Measurements from ENCODE around the gene MT3. TPM values are rescaled to one million over a fixed set of nuclear protein-coding genes. Genes with fewer than 3 reads are reported as not detected.

MT3 gene
- total RNA-seq, 1 experiment from 2014 or later: 0.77 TPM

DNA sequence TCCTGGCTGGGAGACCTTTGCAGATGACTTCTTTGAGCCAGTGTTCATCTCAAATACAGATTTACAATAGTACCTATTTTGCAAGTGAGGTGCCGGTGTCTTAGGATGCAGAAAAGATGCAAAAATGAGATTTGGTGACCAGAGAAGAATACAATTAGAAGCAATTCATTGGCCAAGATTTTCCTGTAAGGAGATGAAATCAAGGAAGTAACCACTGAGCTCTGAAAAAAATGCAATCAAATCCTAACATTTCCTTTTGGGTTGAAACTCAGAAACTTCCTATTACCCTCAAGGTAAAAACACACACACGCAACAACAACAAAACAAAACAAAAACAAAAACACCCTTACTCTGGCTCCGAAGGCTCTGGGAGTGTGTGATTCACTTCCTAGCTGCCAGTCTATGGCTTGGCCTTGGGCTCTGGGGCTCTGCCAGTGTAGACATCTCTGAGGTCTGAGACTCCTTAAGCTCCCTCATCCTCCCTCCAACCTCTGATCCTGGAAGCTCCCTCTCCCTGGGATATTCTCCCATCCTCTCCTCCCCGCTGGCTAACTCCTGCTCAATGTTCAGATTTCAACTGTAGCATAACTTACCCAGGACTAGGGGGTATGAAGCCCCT is 41.3 kb upstream of the MT3 start:
- TF ChIP-seq CREB1 (CRISPR knock-in tag; IDR thresholded peaks at IDR 0.05): no peak
- TF ChIP-seq, protein P1, sequence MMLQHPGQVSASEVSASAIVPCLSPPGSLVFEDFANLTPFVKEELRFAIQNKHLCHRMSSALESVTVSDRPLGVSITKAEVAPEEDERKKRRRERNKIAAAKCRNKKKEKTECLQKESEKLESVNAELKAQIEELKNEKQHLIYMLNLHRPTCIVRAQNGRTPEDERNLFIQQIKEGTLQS (CRISPR knock-in tag; conservative IDR thresholded peaks at IDR 0.05): no peak
- TF ChIP-seq, protein P2, sequence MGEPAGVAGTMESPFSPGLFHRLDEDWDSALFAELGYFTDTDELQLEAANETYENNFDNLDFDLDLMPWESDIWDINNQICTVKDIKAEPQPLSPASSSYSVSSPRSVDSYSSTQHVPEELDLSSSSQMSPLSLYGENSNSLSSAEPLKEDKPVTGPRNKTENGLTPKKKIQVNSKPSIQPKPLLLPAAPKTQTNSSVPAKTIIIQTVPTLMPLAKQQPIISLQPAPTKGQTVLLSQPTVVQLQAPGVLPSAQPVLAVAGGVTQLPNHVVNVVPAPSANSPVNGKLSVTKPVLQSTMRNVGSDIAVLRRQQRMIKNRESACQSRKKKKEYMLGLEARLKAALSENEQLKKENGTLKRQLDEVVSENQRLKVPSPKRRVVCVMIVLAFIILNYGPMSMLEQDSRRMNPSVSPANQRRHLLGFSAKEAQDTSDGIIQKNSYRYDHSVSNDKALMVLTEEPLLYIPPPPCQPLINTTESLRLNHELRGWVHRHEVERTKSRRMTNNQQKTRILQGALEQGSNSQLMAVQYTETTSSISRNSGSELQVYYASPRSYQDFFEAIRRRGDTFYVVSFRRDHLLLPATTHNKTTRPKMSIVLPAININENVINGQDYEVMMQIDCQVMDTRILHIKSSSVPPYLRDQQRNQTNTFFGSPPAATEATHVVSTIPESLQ (CRISPR knock-in tag; IDR thresholded peaks at IDR 0.05): no peak
- TF ChIP-seq ZNF219 (CRISPR knock-in tag; IDR thresholded peaks at IDR 0.05; ENCODE audit: borderline replicate concordance): no peak
- TF ChIP-seq, protein P3, sequence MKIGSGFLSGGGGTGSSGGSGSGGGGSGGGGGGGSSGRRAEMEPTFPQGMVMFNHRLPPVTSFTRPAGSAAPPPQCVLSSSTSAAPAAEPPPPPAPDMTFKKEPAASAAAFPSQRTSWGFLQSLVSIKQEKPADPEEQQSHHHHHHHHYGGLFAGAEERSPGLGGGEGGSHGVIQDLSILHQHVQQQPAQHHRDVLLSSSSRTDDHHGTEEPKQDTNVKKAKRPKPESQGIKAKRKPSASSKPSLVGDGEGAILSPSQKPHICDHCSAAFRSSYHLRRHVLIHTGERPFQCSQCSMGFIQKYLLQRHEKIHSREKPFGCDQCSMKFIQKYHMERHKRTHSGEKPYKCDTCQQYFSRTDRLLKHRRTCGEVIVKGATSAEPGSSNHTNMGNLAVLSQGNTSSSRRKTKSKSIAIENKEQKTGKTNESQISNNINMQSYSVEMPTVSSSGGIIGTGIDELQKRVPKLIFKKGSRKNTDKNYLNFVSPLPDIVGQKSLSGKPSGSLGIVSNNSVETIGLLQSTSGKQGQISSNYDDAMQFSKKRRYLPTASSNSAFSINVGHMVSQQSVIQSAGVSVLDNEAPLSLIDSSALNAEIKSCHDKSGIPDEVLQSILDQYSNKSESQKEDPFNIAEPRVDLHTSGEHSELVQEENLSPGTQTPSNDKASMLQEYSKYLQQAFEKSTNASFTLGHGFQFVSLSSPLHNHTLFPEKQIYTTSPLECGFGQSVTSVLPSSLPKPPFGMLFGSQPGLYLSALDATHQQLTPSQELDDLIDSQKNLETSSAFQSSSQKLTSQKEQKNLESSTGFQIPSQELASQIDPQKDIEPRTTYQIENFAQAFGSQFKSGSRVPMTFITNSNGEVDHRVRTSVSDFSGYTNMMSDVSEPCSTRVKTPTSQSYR (CRISPR knock-in tag; IDR thresholded peaks at IDR 0.05): no peak
- no peak for TF ChIP-seq ESRRA (CRISPR knock-in tag; IDR thresholded peaks at IDR 0.05; ENCODE audit: borderline replicate concordance)
- Mint-ChIP-seq H3K36me3 (no peaks in the 10 kb centered on the region), H3K9me3 (no peaks in the 10 kb centered on the region), H3K4me3 (peak overlapping the region; percentile 58), H3K4me1 (peaks cover 33% of the 10 kb centered on the region), H3K27ac (peak overlapping the region; percentile 98), H3K27me3 (ENCODE audit: low read depth) (no peaks in the 10 kb centered on the region; the same call in 1 of the 2 replicates)
- CTCF ChIA-PET: interaction anchor here (0.9 to 1.9 kb wide), 15 partner anchors 10 to 319 kb away, joined by 3 to 16 read pairs (median 4); partner anchors contain the start of genes NUDT21 and OGFOD1
- ATAC-seq (no peak), DNase-seq (ENCODE audit: low spot score) (no peak)
- POLR2A ChIA-PET: interaction anchor here (0.9 to 1.7 kb wide), 4 partner anchors 29 to 78 kb away, joined by 3 to 6 read pairs (median 4); partner anchors contain the start of genes BBS2 and MT1E

DNA sequence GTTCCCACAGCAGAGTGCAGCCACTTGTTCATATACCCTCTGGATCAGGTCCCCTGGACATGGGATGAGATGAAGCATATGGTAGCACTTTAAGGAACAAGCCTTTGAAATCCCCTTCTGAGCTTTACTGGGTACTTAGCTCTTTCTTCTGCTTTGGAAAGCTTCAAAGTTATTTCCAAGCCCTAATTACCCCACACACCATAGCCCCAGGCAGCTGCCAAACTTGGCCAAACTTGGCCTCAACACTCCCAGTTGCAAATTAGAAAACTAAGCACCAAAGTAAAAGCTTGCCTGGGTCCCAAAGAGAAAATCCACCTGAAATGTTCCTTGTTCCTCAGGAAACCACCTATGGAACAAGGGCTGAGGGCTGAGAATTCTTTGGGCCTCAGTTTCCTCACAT is 40.2 kb upstream of the MT3 start:
- TF ChIP-seq TEAD1 (CRISPR knock-in tag; IDR thresholded peaks at IDR 0.05) (no peak), TEAD4 (CRISPR knock-in tag; IDR thresholded peaks at IDR 0.05) (no peak), ESRRA (CRISPR knock-in tag; IDR thresholded peaks at IDR 0.05; ENCODE audit: borderline replicate concordance) (no peak), OVOL2 (CRISPR knock-in tag; IDR thresholded peaks at IDR 0.05; ENCODE audit: borderline replicate concordance) (no peak), HMGA2 (CRISPR knock-in tag; IDR thresholded peaks at IDR 0.05) (no peak), GABPB1 (CRISPR knock-in tag; IDR thresholded peaks at IDR 0.05) (no peak), ZNF232 (CRISPR knock-in tag; IDR thresholded peaks at IDR 0.05) (no peak), GTF2I (CRISPR knock-in tag; conservative IDR thresholded peaks at IDR 0.05) (no peak), CREM (CRISPR knock-in tag; IDR thresholded peaks at IDR 0.05) (no peak)
- TF ChIP-seq, protein P4, sequence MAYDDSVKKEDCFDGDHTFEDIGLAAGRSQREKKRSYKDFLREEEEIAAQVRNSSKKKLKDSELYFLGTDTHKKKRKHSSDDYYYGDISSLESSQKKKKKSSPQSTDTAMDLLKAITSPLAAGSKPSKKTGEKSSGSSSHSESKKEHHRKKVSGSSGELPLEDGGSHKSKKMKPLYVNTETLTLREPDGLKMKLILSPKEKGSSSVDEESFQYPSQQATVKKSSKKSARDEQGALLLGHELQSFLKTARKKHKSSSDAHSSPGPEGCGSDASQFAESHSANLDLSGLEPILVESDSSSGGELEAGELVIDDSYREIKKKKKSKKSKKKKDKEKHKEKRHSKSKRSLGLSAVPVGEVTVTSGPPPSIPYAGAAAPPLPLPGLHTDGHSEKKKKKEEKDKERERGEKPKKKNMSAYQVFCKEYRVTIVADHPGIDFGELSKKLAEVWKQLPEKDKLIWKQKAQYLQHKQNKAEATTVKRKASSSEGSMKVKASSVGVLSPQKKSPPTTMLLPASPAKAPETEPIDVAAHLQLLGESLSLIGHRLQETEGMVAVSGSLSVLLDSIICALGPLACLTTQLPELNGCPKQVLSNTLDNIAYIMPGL (CRISPR knock-in tag; IDR thresholded peaks at IDR 0.05): no peak
- TF ChIP-seq, protein P3 (CRISPR knock-in tag; IDR thresholded peaks at IDR 0.05): no peak
- TF ChIP-seq, protein P5, sequence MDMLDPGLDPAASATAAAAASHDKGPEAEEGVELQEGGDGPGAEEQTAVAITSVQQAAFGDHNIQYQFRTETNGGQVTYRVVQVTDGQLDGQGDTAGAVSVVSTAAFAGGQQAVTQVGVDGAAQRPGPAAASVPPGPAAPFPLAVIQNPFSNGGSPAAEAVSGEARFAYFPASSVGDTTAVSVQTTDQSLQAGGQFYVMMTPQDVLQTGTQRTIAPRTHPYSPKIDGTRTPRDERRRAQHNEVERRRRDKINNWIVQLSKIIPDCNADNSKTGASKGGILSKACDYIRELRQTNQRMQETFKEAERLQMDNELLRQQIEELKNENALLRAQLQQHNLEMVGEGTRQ (CRISPR knock-in tag; IDR thresholded peaks at IDR 0.05): no peak
- TF ChIP-seq, protein P6, sequence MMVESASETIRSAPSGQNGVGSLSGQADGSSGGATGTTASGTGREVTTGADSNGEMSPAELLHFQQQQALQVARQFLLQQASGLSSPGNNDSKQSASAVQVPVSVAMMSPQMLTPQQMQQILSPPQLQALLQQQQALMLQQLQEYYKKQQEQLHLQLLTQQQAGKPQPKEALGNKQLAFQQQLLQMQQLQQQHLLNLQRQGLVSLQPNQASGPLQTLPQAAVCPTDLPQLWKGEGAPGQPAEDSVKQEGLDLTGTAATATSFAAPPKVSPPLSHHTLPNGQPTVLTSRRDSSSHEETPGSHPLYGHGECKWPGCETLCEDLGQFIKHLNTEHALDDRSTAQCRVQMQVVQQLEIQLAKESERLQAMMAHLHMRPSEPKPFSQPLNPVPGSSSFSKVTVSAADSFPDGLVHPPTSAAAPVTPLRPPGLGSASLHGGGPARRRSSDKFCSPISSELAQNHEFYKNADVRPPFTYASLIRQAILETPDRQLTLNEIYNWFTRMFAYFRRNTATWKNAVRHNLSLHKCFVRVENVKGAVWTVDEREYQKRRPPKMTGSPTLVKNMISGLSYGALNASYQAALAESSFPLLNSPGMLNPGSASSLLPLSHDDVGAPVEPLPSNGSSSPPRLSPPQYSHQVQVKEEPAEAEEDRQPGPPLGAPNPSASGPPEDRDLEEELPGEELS (CRISPR knock-in tag; IDR thresholded peaks at IDR 0.05): no peak
- ChIA-PET CTCF (no interaction called here), POLR2A (interaction anchor here (0.5 kb wide), 1 partner anchor 69 kb away, joined by 3 read pairs; no protein-coding TSS in a partner anchor)
- H3K27ac Mint-ChIP-seq: no peak overlapping the region
- H3K36me3 Mint-ChIP-seq: no peaks in the 10 kb centered on the region
- no peak for DNase-seq (ENCODE audit: low spot score)
- H3K9me3 Mint-ChIP-seq: no peaks in the 10 kb centered on the region
- ATAC-seq: no peak
- H3K4me1 Mint-ChIP-seq: peaks cover 33% of the 10 kb centered on the region
- peaks cover 5% of the 10 kb centered on the region for H3K27me3 Mint-ChIP-seq (ENCODE audit: low read depth)
- no peak overlapping the region for H3K4me3 Mint-ChIP-seq
